ENCODE results near the gene HSPD1. TPM values are rescaled to one million over a fixed set of nuclear protein-coding genes. Genes with fewer than 3 reads are reported as not detected.
"Not testable (repeated sequence)": the region's sequence is repeated elsewhere in the genome, so short reads cannot be mapped to it uniquely, and the experiment has no call there.

Gene HSPD1
- total RNA-seq, 1 experiment from 2014 or later = 259 TPM

DNA sequence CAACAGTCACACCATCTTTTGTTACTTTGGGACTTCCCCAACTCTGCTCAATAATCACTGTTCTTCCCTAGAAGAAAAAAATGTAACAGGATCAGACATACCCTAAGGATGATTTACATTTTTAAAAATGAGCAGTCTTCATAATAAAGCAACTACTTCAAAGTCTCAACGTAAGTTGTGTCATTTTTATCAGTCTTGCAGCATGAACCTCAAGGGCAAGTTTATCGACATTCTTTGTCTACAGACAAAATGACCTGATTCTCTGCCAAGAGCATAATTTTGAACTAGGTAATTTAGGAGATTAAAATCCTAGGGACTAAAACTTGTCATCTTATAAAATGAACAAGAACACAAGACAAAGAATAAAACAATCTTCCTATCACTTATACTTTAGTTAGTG, 2.3 kb downstream of the HSPD1 start:
- DNase-seq (ENCODE audit: low spot score) = no peak

DNA sequence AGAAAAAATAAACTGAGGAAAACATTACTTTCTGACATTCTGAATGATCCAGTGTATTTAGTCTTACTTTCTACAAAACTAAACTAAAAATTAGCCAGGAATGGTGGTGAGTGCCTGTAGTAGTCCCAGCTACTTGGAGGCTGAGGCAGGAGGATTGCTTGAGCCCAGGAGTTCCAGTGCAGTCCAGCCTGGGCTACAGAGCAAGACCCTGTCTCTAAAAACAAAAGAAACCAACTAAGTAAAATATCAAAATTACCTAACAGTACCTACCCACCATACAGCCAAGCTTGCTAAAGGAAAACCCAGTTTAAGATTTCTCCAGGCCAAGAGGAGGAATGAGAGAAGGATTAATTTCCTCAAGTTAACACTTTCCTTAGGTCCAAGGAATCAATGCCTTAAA, 2.9 kb downstream of the HSPD1 start:
- DNase-seq (ENCODE audit: low spot score) = no peak

DNA sequence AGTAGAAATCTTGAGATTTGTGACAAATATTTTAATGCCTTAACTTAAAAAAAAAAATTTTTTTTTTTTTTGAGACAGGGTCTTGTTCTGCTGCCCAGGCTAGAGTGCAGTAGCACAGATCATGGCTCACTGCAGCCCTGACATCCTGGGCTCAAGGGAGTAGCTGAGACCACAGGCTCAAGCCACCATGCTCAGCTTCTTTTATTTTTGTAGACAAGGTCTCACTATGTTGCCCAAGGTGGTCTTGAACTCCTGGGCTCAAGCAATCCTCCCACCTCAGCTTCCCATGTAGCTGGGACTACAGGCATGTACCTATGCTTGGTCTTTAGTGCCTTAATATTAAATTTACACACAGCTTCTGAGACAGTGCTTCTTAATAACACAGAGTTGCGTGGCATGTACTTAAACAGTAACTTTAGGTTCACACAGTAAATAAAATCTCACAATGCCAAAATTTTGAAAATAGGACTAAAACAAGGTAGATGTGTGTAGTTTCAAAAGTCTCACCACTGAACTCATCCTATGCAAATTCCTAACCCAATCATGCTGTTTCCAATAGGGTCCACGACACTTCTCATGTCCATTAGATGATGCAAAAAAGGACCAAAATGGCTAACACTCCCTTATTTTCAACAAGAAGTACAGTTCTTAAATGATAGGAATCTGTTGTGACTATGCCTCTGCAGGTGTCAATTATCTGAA, 4.1 kb downstream of the HSPD1 start:
- no peak for DNase-seq (ENCODE audit: low spot score)

DNA sequence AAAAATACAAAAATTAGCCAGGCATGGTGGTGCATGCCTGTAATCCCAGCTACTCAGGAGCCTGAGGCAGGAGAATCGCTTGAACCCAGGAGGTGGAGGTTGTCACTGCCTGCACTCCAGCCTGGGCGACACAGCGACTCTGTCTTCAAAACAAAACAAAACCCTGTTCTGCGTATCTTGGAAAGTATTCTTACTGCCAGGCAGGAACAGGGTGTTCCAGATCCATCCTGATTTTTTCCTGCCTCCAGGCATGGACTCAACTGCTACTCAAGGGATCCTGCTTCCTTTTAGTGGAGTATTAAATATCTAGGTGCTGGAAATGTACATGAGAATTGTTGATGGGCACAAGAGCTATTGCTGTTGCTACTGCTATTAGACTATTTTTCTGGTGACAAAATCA, 12.3 kb downstream of the HSPD1 start:
- DNase-seq (ENCODE audit: low spot score) = no peak

DNA sequence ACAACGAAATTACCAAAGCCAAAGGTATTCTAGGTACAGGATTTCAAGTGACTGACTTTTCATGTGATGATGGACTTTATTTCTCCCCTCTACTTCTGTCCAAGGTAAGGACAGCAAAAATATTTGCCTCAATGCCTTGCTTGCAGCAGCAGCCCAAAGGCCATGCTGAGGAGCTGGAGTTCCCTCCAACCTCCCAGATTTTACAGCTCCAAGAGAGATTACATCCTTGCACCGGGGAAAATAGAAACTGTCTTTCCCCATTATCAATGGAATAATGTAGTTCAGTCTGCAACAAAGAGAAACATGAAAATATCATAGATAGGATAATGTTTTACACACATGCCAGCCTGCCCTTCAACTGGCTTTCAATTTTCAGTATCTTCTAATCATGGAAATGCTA, 13.5 kb downstream of the HSPD1 start:
- DNase-seq (ENCODE audit: low spot score) = no peak

DNA sequence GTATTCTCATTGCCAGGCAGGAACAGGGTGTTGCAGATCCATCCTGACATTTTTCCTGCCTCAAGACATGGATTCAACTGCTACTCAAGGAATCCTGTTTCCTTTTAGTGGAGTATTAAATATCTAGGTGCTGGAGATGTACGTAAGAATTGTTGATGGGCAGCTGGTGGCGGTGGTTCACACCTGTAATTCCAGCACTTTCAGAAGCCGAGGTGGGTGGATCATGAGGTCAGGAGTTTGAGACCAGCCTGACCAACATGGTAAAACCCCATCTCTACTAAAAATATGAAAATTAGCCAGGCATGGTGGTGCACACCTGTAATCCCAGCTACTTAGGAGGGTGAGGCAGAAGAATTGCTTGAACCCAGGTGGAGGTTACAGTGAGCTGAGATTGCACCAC, 15.4 kb downstream of the HSPD1 start:
- not testable (repeated sequence) for DNase-seq (ENCODE audit: low spot score)

DNA sequence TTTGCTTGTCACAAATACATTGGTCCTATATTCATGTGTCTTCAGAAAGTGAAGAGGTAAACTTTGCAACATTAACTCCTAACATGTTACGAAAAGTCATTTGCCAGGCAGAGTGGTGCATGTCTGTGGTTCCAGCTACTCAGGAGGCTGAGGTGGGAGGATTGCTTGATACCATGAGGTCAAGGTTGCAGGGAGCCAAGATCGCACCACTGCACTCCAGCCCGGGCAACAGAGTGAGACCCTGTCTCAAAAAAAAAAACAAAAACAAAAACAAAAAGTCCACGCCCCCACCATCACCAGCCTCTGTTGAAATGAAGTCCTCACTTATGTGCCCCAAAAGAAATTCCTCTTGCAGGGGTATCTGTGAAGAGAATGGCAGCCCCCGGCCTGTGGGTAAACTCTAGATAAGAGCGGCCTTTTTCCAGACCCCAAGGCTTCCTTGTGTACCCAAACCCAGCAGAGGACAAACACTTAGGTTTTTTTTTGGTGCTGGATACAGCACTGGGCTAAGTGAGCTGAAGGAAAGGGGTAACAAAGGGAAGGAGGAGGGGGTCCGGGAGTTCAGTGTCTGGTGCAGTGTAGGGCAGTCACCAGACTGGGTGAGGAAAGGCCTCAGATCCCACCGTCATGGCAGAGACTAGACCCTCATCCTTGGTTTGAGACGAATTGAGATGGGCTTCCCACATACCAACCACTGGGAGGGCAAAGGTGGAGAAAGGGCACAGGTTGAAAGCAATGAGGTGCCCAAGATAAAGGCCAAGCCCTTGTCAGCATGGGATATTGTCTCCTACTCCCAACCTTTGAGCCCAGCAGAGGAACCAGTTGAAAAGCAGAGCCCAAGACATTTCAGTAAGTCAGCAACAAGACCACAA, 19.2 kb downstream of the HSPD1 start:
- DNase-seq (ENCODE audit: low spot score) = no peak

DNA sequence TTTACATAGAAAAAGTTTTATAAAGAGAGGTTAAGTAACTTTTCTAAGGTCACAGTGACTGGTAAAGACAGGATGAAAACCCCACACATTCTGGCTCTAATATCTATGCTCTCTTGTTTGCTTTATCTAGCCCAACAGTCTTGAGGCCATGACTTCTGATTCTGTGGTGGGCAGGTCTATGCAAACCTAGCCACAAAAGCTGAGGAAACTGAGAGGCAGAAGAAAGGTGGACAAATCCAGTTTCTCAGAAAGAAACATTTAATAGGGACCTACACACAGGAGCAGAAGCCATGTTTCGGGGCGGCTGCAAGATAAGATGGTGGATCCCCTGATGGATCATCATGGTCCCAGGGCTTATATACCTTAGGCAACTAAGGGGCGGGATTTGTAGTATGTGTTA, 21.8 kb downstream of the HSPD1 start:
- no peak for DNase-seq (ENCODE audit: low spot score)

DNA sequence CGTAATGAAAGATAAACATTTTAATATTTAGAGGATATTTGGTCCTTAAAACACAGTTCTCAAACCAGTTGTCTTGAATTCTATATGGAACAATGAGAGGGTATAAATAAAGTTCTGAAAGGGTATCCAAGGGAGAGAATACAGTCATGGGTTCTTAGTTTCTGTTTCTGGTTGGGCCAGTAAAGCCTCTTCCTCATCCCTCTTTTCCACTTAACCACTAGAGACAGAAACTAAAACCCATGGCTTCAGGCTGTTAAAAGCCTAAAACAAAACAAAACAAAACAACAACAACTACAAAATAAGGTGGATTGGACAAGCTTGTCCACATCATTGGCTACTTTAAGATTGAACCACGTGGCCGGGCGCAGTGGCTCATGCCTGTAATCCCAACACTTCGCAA, 27.5 kb downstream of the HSPD1 start:
- no peak for DNase-seq (ENCODE audit: low spot score)

DNA sequence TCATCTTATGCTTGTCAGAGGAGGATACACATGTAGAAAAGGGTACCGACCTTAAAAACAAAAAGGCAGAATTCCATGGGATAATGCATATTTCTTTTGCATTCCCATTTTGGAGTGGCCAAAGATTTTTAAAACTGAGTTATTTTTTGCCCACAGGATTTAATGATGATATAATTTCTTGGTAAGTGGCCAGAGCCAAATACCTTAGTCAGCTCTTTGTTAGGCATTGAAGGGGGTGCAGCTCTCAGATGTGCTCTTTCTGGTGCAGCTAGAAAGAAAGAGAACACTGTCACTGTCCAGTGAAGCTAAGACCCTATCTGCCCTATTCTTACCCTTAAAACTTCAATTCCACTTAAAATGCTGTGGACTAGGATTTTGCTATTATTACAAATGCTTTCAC, 35.5 kb downstream of the HSPD1 start:
- no peak for DNase-seq (ENCODE audit: low spot score)

DNA sequence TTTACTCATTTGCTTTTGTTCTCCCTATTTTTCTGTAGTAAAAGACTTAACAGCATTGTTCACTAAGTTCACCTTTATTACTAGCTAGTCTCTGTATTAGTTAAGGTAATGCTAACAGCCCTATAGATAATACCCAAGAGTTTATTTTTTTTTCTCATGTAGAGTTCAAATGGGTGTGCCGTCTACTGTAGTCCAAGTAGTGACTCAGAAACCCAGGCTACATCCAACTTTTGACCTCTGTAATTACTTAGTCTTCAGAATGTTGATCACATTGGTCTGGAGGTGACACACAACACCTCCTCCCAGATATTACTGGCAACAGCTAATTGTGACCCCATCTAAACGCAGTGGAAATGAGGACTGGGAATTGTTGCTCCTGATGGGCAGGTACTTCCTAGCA, 38.6 kb downstream of the HSPD1 start:
- no peak for DNase-seq (ENCODE audit: low spot score)

DNA sequence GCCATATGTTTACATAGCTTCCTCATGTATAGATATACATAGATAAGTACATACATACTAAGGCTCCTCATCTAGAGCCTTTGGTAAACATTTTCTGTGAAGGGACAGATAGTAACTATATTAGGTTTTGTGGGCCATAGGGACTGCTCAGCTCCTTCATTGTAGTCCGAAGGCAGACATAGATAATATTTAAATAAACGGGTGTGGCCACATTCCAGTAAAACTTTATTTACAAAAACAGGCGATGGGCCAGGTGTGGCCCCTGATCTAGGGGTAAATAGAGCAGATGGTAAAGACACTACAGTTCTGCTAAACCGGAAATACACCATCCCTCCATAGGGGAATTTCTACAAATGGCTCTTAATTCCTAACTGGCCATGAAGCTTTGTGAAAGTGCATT, 39.0 kb downstream of the HSPD1 start:
- DNase-seq (ENCODE audit: low spot score) = no peak

DNA sequence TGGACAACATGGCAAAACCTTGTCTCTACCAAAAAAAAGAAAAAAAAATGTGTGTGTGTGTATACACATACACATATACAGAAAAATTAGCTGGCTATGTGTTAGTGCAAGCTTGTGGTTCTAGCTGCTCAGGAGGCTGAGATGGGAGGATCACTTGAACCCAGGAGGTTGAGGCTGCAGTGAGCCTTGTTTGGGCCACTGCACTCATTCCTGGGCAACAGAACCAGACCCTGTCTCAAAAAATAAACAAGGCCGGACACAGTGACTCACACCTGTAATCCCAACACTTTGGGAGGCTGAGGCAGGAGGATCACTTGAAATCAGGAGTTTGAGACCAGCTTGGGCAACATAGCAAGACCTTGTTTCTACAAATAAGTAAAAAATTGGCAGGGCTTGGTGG, 44.2 kb downstream of the HSPD1 start:
- DNase-seq (ENCODE audit: low spot score) = no peak

DNA sequence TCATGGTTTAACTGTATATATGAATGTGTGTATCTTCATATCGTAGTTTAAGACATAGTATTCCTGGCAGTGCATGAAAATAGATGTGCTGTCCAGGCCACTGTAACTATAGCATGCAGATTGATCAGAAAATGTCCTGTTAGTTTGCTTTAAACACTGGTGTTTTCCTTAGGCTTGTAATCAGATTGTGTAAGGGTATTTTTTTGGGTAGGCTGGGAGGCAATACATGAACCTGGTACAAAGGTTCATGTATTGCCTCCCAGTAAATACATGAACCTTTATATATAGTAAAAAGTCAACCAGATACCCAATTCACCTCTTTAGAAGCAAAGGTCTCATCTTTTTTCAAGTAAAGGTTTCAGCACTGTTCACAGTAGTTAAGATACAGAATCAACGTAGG, 44.7 kb downstream of the HSPD1 start:
- DNase-seq (ENCODE audit: low spot score) = no peak

DNA sequence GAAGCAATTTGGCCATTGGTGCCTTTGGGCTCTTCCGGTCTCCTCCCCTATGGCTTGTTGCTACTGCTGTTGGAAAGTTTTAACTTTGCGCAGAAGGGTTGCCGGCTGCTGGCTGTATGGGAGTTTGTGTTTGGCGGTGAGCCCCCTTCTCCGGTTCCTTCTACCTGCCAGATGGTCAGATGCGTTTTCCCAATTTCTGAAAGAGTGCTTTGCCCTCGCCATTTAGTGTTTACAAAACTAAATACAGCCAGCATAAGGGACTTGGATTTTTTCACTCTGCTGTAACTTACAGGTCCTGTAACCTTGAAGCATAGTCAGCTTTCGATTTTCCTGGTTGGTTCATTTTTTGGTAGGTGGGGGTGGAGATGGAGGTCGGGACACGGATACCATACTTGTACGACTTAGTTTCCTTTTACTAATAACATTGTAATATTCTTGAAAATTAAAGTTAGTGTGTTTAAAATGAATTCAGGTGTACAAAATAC, 45.7 kb downstream of the HSPD1 start:
- no peak for DNase-seq (ENCODE audit: low spot score)

DNA sequence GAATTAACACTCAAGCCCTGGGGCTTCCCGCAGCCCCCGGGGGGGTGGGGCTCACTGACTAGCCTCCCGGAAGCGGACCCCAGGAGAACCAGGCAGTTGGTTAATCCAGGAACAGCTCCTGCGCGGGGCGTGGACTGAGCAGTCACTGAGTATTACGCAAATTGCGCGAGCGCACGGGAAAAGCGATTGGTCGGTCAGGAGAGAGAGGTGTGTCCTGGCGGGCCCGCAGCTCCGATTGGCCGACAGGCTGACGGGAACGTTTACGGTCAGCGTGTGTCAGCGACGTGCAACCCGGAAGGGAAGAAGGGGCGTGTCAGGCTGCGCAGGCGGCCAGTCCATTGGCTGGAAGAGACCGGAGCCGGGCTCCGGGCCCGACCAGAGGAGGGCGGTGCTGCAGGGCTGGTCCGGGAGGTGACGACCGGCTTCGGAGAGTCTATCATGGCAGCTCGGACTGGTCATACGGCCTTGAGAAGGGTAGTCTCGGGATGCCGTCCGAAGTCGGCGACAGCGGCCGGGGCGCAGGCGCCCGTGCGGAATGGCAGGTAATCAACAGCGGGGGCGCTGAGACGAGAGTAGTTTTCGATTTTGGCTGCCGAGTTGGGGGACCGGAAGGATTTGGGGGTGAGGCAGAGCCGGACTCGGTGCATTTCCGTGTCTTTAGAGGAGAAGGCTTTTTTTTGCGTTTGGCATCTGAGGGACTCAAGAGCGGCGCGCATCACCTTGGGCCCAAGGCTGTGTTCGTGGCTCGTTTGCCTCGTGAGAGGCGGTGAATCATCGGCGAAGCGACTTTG, 46.3 kb downstream of the HSPD1 start, which contains the start of gene COQ10B:
Gene COQ10B (plus strand): TSS at position 430 of the 791 bp plus-strand sequence. CDS start 9 bp downstream, at position 439.
- DNase-seq (ENCODE audit: low spot score) = peak; percentile 98

DNA sequence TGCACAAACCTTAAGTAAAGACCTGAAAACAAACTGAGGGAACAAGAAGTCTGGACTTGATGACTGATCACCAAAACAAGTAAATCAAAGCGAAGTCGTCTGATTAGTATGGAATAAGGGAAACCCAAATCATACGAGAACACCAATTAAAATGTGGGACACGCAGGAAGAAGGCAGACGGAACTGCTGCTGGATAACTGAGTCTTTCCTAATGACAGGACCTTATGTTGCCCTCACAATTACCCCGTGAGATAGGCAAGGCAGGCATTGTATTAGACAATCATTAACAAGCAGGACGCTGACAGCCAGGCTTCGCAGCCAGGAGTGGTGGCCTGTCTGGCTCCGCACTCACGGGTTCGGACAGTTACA, 46.9 kb downstream of the HSPD1 start:
- no peak for DNase-seq (ENCODE audit: low spot score)

DNA sequence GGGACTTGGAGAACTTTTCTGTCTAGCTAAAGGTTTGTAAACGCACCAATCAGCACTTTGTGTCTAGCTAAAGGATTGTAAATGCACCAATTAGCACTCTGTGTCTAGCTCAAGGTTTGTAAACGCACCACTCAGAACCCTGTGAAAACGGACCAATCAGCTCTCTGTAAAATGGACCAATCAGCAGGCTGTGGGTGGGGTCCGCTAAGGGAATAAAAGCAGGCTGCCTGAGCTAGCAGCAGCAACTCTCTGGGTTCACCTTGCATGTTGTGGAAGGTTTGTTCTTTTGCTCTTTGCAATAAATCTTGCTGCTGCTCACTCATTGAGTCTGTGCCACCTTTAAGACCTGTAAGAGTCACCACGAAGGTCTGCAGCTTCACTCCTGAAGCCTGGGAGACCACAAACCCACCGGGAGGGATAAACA, 48.7 kb downstream of the HSPD1 start:
- not testable (repeated sequence) for DNase-seq (ENCODE audit: low spot score)

DNA sequence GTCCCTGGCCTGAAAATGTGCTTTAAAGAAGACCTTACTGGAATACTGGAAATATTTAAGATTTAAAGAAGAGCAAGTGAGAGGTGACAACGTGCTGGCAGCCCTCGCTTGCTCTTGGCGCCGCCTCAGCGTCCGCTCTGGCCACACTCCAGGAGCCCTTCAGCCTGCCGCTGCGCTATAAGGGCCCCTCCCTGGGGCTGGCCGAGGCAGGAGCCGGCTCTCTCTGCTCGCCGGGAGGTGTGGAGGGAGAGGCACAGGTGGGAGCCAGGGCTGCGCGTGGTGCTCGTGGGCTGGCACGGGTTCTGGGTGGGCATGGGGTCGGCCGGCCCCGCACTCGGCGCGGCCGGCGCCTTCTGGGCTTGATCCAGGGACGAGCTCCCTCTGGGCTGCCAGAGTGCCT, 49.2 kb downstream of the HSPD1 start:
- DNase-seq (ENCODE audit: low spot score) = no peak

DNA sequence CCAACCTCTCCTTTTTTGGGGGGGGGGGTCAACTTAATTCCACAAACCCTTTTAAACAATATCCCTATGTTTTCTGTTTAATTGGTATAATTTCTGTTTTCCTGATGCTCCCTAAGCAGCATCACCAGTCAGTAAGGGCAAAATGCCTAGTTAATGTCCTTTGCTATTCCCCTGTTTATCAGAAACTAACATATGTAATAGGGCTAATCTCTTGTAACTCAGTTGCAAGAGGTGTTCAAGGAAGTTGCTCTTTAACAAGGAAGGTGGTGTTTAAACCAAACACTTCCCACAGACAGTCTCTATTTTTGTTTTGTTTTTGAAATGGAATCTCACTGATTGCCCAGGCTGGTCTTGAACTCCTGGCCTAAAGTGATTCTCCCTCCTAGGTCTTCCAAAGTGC, 52.8 kb downstream of the HSPD1 start:
- DNase-seq (ENCODE audit: low spot score) = no peak

DNA sequence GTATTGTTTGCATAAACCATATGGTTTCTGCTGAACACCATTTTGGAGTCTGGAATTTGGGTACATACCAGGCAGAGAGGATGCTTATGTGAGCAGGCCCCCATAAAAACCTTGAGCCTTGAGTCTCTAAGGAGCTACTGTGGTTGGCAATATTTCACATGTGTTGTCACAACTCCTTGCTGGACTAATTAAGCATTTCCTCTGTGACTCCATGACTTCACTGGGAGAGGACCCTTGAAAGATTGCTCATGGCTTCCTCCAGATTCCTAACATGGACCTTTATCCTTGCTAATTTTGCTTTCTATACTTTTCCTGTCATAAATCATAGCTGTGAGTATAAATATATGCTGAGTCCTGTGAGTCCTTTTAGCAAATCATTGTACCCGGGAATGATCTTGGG, 53.9 kb downstream of the HSPD1 start:
- no peak for DNase-seq (ENCODE audit: low spot score)

DNA sequence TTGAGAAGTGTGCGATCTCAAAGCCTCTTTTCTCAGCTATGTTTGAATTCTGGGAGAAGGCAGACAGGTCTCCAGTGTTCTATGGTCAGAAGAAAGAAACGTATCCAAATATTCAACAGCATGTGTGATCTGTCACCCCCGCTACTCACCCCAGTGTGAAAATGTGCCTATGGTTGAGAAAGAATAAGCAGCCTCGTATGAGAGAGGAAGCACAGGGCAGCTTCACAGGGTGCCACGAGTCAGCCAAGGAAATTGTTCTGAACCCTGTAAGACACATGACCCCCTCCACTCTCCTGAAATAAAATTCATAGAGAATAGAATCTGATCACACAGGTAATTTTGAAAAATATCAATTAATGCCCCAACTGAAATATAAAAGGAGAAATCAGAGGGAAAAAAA, 56.8 kb downstream of the HSPD1 start:
- no peak for DNase-seq (ENCODE audit: low spot score)

Measured in HT-29 (cell line).